ENCODE results near the gene STUM.
"Not testable (repeated sequence)": the region's sequence is repeated elsewhere in the genome, so short reads cannot be mapped to it uniquely, and the experiment has no call there.

The STUM gene

GRCh38 chr1:226596531-226597165 lies 48.1 kb downstream of the STUM start:
- H3K4me3 ChIP-seq (ENCODE audit: low read depth, low read length), result no peak overlapping the region
- DNase-seq (ENCODE audit: low read depth), result no peak
- no peak for TF ChIP-seq CTCF (IDR thresholded peaks at IDR 0.05; ENCODE audit: insufficient read depth, low read depth, low read length, missing control alignments)

DNA sequence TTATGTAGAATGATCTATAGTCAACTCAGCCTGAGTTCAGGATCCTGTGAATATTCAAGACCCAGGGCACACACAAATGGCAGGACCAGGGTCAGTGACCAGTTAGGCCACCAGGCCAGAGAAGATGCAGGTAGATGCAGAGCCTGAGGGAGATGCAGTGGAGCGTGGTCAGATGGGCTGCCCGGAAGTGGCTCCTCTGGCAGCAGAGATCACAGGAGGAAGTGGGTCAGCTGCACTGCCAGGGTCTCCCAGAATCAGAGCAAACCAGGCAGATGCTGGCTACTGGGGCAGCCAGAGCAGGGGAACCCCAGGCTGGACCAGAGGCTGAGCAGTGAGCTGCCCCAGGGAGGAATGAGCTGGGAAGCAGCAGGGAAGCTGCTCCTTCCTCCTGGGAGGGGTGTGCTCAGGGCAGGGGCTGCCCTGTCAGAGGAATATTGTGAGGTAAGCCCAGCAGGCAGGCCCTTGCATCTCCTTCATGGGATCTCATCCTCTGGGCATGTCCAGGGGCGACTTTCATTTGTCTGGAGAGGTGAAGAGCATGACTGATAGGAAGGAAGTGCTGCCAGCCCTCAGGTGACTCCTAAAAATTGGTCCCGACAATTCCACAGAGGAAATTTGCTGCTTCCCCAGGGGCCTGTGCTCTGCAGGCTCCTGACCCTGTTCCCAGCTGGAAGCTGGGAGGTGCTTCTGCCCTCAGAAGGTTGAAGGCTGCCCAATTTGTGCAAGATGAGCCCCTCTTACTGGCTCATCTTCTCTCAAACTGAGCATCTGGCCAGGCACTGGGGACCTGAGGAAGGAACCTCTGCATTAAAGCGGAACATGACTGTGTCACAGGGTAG lies 49.3 kb downstream of the STUM start:
- no peak for TF ChIP-seq CTCF (IDR thresholded peaks at IDR 0.05; ENCODE audit: insufficient read depth, low read depth, low read length, missing control alignments)
- DNase-seq (ENCODE audit: low read depth), result no peak
- no peak overlapping the region for H3K4me3 ChIP-seq (ENCODE audit: low read depth, low read length)

DNA sequence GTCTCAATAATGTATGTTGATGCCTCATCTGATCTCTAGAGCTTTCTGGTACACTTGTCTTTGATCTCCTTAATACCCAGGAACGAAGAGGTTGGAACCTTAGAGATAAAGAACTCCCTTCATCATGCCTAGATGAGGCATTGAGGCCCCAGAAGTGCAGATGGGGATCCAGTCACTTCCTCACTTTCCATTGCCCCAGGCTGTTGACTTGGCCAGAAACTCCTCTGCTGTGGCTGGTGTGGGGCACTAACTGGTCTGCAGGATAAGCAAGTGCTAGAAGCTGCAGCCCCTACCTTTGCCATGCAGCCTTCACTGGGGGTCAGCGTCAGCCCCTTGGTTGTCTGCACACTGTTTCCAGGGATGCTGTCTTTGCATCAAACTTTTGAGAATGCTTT lies 49.9 kb downstream of the STUM start:
- no peak overlapping the region for H3K4me3 ChIP-seq (ENCODE audit: low read depth, low read length)
- no peak for TF ChIP-seq CTCF (IDR thresholded peaks at IDR 0.05; ENCODE audit: insufficient read depth, low read depth, low read length, missing control alignments)
- no peak for DNase-seq (ENCODE audit: low read depth)

DNA sequence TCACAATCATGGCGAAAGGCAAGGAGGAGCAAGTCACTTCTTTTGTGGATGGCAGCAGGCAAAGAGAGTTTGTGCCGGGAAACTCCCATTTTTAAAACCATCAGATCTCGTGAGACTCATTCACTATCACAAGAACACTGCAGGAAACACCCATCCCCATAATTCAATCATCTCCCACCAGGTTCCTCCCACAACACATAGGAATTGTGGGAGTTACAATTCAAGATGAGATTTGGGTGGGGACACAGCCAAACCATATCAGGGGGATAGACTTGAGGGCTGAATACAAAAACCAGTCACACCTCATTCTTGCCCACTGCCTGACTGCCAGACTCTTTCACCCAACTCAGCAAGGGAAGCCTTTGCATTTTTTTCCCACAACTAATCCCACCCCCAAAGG lies 50.4 kb downstream of the STUM start:
- DNase-seq (ENCODE audit: low read depth), result not testable (repeated sequence)

DNA sequence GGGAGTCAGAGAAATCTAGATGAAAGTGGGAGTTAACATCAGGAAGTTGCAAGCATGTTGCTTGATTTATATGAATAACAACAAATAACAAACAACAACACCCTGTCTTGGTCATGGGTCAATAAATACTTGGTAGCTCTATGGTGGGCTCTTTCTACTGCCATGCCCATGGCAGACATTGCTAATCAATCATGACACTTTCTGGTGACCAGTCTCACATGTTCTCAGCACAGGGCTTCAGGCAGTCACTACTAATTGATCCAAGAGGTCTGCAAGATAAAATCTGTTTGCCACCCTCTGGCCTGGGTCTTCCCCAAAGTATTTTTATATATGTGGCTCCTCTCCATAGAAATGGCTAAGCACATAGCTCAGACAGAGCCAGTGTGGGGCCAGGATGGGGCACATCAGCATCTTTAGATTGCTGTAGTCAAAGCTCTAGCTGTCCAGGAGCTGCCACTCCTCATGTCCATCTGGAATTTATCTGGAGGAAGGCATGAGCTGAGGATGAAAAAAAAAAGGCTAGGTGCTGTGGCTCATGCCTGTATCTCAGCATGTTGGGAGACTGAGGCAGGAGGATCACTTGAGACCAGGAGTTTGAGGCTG lies 51.2 kb downstream of the STUM start:
- DNase-seq (ENCODE audit: low read depth), result no peak
- no peak overlapping the region for H3K4me3 ChIP-seq (ENCODE audit: low read depth, low read length)
- TF ChIP-seq CTCF (IDR thresholded peaks at IDR 0.05; ENCODE audit: insufficient read depth, low read depth, low read length, missing control alignments), result no peak

More for the DNA sequence above, 50.4 kb downstream of the STUM start:
- H3K4me3 ChIP-seq (ENCODE audit: low read depth, low read length), result not testable (repeated sequence)

- no peak overlapping the region for H3K4me3 ChIP-seq (ENCODE audit: low read depth, low read length)
- TF ChIP-seq CTCF (IDR thresholded peaks at IDR 0.05; ENCODE audit: insufficient read depth, low read depth, low read length, missing control alignments), result no peak
- DNase-seq (ENCODE audit: low read depth), result no peak
These were observed 51.7 kb downstream of the STUM start for GRCh38 chr1:226600254-226600653.

- no peak overlapping the region for H3K4me3 ChIP-seq (ENCODE audit: low read depth, low read length)
- TF ChIP-seq CTCF (IDR thresholded peaks at IDR 0.05; ENCODE audit: insufficient read depth, low read depth, low read length, missing control alignments), result no peak
- no peak for DNase-seq (ENCODE audit: low read depth)
These were observed 52.9 kb downstream of the STUM start for GRCh38 chr1:226601456-226601855.

Measured in GM12865 (cell line).